GM18517 (cell line): ENCODE measurements around the gene ZNF266.

Experiments used
- ATAC-seq: cut with Tn5 transposase; IDR thresholded peaks from one replicate; pipeline ENCODE4 v1.9.1; 2021; ENCODE audit warnings: mild to moderate bottlenecking, moderate library complexity; ENCODE audit not compliant: unreplicated experiment

The ZNF266 gene

GRCh38 chr19:9435279-9436268 is at the start of gene ZNF266:
Gene ZNF266, minus strand, starts transcription at chr19:9435573. Its CDS starts 15,484 bp downstream, at chr19:9420089.
- ATAC-seq = peak; percentile 86

- ATAC-seq = no peak
Observed at GRCh38 chr19:9485140-9485539, 49.8 kb upstream of the ZNF266 start.

DNA sequence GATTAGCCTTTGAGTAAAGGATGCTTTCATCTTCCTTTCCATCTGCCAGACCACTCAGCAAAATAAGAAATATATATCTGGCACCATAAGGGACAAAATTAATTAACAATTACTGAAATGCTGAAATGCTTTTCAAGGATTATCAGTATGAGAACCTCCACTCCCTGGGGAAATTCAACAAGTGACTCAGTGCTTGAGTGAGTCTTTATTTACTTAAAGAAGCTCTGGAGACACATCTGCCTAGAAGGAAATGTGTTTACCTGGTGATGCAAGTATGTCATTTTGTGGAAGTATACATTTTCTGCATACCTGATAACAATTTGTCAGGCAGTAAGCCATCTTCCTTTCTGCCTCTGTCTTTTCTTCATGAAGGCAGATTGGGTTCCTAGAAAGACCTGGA is 39.6 kb upstream of the ZNF266 start:
- no peak for ATAC-seq

- ATAC-seq = no peak
Observed at GRCh38 chr19:9467161-9467560, 31.8 kb upstream of the ZNF266 start.

DNA sequence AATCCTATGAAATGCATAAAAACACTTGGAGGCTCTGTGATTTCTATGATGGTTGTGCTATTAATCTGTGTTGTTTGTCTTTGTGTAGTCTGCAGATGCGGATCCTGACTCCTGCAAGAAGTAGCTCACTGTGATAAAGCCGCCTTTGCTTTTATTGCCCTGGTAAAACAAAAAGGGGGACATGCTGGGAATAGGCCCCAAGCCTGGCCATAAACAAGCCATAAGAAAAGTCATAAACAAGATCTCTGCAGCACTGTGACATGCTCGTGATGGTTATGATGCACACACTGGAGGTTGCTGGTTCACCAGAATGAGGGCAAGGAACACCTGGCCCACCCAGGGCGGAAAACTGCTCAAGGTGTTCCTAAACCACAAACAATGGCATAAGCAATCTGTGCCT is 26.6 kb upstream of the ZNF266 start:
- no peak for ATAC-seq

GRCh38 chr19:9456018-9456689 is 20.8 kb upstream of the ZNF266 start:
- ATAC-seq = no peak

- ATAC-seq = no peak
Observed at GRCh38 chr19:9453953-9454352, 18.6 kb upstream of the ZNF266 start.

DNA sequence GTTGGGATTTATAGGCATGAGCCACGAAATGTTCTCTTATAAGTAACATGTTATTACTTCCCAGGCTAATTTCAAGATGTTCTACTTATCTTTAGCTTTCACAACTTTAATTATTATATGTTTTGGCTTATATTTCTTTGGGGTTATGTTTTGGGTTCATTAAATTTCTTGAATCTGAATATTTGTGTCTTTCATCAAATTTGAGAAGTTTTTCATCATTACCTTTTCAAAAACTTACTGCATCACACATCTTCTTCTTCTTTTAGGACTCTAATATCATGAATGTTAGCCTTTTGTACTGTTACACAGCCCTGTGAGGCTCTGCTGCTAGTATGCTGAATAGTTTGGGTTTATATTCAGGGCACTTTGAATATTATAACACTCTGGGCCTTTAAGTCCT is 9.7 kb upstream of the ZNF266 start:
- no peak for ATAC-seq

DNA sequence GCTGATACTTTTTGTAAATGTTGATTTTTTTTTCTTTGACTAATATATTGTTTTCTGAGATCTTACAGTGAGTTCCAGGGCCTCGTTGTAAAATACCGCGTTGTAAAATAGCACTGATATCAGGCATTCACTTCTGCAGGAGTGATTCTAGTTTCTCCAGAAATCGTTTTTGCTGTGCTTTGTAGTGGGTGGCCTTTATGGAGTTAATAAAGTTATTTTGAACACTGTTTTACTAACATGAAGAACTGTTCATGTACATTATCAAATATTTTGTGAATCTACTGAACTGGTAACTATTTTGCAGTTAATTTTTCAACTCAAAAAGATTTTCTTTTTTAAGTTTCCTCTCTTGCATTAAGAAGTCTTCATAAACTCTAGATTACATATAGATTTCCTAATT is 985 bp upstream of the ZNF266 start:
- ATAC-seq = no peak

DNA sequence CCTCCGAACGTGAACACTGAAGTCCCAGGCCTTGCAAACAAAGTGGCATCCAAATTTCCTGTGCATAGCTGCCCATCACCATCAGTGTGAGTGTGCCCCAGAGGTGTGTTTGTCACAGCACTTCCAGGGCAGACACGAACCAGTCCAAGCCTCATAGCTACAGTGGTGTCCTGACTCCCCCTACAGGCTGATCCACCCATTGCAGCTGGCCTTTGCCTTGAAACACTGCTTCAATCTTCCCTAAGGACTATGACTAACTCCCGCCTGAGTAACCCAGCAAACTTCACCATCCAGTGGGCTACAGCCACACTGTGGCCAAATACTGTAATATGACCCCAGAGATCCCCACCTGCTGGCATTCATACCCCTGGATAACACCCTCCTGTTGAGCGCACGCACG is 3.9 kb downstream of the ZNF266 start:
- no peak for ATAC-seq

GRCh38 chr19:9430444-9430843 is 4.9 kb downstream of the ZNF266 start:
- no peak for ATAC-seq

- no peak for ATAC-seq
Observed at GRCh38 chr19:9427941-9428340, 7.4 kb downstream of the ZNF266 start.

DNA sequence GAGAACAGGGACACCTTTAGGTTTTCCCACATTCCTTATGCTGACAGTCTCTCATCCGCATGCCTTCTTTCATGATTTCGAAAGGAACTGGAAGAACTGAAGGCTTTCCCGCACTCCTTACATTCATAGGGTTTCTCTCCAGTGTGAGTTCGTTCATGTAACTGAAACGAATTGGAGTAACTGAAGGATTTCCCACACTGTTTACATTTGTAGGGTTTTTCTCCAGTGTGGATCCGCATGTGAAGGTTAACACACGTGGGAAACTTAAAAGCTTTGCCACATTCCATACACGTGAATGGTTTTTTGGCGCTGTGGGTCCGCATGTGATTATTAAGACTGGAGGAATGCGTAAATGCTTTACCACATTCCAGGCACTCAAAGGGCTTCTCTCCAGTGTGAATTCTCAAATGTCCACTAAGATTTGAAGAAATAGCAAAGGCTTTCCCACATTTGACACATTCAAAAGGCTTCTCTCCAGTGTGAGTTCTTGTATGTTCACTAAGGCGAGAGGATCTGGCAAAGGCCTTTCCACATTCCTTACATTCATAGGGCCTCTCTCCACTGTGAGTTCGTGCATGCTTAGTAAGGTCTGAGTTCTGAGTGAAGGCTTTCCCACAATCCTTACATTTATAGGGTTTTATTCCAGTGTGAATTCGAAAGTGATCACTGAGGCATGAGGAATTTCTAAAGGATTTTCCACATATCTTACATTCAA is 22.0 kb downstream of the ZNF266 start:
- no peak for ATAC-seq

GRCh38 chr19:9407827-9408226 is 27.5 kb downstream of the ZNF266 start:
- no peak for ATAC-seq

DNA sequence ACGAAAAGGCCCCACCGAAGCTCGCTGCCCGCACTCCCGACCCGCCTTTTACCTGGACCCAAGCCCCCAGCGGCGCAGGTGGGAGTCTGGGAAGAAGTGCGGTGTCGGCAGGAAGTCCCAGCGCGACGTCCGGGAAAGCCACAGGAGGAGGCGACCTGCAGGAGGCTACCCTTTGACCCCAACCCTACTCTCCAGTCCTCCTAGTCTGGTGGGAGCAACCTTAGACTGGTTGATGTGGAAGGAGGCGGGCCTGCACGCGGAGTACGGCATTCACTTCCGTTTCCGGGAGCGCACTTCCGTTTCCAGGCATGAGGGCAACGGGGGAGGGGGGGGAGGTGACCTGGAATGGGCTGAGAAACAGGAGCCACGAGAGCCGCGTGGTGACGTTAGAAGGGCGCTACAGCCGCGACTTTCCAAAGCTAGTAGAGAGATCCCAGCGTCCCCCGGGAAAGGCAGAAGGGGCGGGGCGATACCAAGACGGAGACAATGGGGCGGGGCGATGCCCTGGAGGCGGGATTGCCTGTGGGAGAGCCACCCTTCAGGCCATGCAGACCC is 28.5 kb downstream of the ZNF266 start:
- no peak for ATAC-seq

DNA sequence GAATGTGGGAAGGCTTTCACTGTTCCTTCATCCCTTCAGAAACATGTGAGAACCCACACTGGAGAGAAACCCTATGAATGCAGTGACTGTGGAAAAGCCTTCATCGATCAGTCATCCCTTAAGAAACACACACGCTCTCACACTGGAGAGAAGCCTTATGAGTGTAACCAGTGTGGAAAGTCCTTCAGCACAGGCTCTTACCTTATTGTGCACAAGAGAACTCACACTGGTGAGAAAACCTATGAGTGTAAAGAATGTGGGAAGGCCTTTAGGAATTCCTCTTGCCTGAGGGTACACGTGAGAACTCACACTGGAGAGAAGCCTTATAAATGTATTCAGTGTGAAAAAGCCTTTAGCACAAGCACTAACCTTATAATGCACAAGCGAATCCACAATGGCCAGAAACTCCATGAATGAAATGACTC is 54.0 kb downstream of the ZNF266 start:
- ATAC-seq = no peak

- ATAC-seq = no peak
Observed at GRCh38 chr19:9370738-9371619, 64.4 kb downstream of the ZNF266 start.

- no peak for ATAC-seq
Observed at GRCh38 chr19:9362905-9363304, 72.5 kb downstream of the ZNF266 start, which contains the start of gene ZNF177. Gene ZNF177, plus strand, starts transcription at chr19:9363013. Its CDS starts 15,299 bp downstream, at chr19:9378312.
